ENCODE measurements around the gene STX5.
"Not testable (repeated sequence)": the region's sequence is repeated elsewhere in the genome, so short reads cannot be mapped to it uniquely, and the experiment has no call there.

STX5 gene

GRCh38 chr11:62854013-62854824, 22.4 kb upstream of the STX5 start:
- no peak for DNase-seq (ENCODE audit: low spot score)

DNA sequence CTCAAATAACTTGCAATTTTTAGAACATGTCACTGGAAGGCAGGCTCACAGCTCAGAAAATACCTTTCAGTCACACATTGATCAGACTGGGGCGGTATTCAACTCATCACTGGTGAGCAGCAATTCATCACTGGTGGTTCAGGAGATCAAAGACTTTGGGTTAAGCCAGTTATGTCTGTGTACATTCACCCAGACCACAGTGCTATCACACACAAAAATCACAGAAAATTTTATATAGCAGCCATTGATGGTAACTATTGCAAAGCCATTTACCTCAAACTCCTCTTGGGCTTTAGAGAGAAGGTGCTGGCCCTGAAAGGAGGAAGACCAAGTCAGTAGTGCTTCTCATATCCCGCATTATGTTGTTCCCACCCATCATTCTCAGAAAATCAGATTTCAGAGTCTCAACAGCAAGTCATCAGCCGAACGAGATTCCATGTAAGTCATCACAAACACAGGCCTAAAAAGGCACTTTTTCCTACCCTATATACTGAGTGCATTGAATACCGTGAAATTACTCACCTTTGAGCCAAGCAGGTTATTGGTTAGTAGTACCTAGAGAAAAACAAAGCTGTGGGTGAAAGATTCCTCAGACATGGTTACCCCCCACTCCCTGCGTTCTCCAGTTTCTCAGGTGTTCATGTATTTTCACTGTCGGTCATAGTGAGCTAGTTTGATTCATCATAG, 21.6 kb upstream of the STX5 start:
- no peak for DNase-seq (ENCODE audit: low spot score)

DNA sequence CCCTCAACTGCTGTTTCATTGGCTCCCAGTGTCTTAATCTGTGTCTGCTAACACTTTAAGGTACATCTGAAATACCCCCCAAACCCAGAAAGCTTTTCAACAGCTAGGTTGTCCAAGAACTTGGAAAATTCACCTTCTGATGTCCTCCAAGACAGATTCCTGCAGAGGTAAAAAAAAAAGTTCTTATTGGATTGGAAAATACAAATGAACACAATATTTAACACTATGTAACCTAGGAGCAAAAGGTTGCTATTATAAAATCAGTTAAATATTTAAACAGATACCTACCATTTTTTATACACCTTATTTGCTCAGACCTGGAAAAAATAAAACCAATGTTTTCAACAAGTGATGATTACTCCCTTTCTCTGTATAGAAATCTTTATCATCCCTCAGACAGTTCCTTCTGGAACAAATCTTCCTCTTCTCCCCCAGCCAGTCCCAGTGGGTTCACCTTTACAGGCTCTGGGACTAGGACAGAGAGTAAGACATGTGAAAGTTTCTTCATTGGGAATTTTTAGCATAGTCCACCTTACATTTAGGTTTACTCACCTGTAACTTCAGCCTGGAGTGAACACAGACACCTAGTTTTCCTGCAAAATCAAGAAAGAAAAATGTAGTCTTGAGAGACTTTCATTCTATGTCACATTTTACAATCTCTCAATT, 20.8 kb upstream of the STX5 start:
- no peak for DNase-seq (ENCODE audit: low spot score)

GRCh38 chr11:62851807-62852522, 20.1 kb upstream of the STX5 start:
- DNase-seq (ENCODE audit: low spot score): no peak

DNA sequence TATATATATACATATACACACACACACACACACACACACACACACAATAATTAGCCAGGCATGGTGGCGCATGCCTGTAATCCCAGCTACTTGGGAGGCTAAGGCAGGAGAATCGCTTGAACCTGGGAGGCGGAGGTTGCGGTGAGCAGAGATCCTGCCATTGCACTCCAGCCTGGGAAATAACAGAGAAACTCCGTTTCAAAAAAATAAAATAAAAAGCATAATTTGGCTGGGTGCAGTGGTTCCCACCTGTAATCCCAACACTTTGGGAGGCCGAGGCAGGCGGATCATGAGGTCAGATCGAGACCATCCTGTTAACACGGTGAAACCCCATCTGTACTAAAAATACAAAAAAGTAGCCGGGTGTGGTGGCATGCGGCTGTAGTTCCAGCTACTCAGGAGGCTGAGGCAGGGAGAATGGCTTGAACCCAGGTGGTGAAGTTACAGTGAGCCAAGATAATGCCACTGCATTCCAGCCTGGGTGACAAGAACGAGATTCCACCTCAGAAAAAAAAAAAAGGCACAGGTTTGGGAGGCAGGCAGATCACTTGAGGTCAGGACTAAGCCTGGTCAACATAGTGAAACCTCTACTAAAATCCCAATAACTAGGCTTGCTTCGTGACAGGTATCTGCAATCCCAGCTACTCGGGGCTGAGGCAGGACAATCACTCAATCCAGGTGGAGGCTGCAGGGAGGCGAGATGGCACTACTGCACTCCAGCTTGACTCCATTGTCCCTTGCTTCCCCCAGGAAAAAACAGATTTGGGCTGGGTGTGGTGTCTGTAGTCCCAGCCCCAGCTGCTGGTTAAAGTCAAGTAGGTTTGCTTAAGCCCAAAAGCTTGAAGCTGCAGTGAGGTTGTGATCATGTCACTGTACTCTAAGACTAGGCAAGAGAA, 19.3 kb upstream of the STX5 start:
- no peak for DNase-seq (ENCODE audit: low spot score)

DNA sequence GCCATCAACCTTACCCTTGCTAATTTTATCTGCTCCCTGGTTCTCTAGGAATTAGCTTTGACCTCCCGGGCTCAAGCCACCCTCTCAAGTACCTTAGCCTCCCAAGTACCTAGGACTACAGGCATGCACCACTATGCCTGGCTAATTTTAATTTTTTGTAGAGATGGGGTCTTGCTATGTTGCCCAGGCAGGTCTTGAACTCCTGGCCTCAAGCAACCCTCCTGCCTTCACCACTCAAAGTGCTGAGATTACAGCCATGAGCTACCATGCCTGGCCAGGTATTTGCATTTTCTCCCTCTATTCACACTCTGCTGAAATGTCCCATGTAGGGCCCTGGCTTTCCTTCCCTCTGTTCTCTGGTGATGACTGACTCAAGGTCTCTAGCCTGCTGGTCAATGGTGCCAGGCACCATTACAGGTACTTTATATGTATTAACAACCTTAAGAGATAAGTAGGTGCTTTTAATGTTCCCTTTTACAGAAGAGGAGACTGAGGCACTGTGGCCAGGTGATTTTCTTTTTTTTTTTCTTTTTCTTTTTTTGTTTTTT, 16.0 kb upstream of the STX5 start:
- no peak for DNase-seq (ENCODE audit: low spot score)

GRCh38 chr11:62846177-62846576, 14.3 kb upstream of the STX5 start:
- no peak for DNase-seq (ENCODE audit: low spot score)

DNA sequence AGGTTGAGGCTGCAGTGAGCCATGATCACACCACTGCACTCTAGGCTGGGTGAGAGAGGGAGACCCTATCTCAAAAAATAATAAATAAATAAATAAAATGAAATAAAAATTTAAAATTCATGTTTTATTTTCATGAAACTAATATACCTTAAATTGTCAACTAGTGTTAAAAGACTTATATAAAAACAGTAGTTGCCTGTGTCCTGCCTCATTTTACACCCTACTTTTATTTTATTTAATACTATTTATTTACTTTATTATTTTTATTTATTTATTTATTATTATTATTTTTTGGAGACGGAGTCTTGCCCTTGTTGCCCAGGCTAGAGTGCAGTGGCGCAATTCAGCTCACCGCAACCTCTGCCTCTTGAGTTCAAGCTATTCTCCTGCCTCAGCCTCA, 12.3 kb upstream of the STX5 start:
- DNase-seq (ENCODE audit: low spot score): no peak

DNA sequence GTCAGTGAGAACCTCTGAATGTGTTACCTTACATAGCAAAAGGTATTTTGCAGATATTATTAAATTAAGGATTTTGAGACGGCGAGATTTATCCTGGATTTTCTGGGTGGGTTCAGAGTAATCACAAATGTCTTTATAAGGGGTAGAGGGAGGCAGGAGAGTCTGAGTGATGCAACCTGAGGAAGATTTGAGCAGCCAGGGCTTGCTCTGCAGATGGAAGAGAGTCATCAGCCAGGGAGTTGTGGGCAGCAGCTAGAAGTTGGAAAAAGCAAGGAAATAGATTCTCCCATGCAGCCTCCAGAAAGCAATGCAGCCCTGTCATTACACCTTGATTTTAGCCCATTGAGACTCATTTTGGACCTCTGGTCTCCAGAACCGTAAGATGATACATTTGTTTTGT, 11.6 kb upstream of the STX5 start:
- no peak for DNase-seq (ENCODE audit: low spot score)

- DNase-seq (ENCODE audit: low spot score): not testable (repeated sequence)
Measured at GRCh38 chr11:62842891-62843290, 11.0 kb upstream of the STX5 start.

DNA sequence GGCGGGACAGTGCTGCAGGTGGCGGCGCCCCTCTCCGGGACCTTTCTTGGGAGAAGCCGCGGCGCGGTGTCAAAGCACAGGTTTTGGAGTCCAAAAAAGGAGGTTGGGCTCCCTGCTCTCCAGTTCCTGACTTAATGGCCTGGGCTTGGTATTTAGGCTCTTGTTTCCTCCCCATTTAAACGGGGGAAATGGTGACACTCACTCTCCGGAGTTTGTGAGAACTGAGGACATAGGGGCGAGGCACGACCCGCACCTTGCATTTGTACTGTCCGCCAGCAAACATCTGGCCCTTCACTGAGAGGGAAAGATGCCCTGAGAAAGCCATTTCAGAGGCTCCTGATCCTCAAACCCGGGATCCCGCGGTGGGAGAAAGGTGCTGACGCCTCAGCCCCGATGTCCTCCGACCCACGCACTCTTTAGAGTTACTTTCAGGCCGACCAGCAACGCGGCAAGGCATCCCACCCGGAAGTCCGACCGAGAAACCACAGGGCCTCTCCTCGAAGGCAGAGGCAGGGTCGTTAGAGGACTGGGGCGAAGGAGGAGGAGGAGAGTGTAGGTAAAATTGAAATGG, 10.4 kb upstream of the STX5 start:
- DNase-seq (ENCODE audit: low spot score): peak; percentile 89

- DNase-seq (ENCODE audit: low spot score): peak; percentile 92
Measured at GRCh38 chr11:62841361-62842170, 9.7 kb upstream of the STX5 start.

DNA sequence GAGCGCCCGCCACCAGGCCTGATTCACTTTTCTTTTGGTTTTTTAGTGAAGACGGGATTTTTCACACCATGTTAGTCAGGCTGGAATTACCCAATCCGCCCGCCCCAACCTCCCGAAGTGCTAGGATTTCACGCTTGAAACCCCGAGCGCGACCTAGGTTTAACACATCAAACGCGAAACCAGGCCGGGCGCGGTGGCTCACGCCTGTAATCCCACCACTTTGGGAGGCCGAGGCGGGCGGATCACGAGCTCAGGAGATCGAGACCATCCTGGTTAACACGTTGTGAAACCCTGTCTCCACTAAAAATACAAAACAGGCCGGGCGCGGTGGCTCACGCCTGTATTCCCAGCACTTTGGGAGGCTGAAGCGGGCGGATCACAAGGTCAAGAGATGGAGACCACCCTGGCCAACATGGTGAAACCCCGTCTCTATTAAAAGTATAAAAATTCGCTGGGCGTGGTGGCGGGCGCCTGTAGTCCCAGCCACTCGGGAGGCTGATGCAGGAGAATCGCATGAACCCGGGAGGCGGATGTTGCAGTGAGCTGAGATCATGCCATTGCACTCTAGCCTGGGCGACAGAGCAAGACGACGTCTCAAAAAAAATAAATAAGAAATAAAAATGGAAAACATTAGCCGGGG, 9.0 kb upstream of the STX5 start:
- DNase-seq (ENCODE audit: low spot score): peak; percentile 78

DNA sequence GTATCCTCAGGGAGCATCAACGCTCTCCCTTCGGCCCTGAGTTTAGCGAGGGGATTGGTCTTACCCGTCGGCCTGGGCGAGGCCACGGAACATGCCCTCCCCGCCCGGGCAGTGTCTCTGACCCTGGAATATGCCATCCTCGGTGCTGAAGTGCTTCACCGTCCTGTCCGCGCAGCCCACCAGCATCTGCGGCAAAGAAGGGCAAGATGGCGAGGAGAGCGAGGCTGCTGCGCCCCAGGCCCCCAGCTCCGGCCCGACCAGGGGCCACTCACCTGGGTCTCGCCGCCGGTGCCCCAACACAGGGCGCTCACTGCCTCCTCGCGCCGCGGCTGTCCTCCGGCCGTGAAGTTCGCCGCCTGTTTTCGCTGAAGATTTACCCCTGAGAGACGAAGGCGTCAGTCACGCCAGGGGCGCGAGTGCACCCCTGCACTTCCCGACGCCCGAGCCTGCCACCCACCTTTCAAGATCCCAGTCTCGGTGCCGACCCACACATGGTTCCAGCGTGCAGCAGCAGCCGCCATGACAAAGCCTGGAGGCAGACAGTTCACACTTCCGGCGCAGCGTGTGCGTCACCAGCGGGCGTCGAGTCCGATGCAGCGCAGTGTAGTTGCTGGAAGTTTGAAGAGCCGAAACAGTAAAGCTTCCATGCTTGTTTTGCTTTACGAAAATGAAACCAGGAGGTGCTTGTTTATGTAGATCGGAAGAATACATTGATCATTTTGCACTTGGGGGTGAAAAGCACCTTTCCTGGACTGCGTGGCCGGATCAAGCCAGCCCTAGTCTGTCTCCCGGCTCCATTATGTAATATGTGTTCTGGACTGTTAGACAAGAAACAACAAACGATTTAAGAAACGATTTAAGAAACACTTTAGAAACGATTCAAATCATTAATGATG, 7.4 kb upstream of the STX5 start, which contains the start of gene WDR74:
TSS of gene WDR74 (minus strand) at position 541 of the 896 bp plus-strand sequence. CDS start at position 521, 20 bp downstream.
- peak; percentile 95 for DNase-seq (ENCODE audit: low spot score)

GRCh38 chr11:62835336-62835735, 3.5 kb upstream of the STX5 start:
- no peak for DNase-seq (ENCODE audit: low spot score)

GRCh38 chr11:62832336-62833234, 734 bp upstream of the STX5 start, which contains the start of gene TEX54:
Gene TEX54 (minus strand): TSS chr11:62832841.
- no peak for DNase-seq (ENCODE audit: low spot score)

All from left forelimb (tissue), 1 donor.